GM13976 (cell line): ENCODE results near the gene NUFIP2.
A peak's percentile ranks its signal among the peaks of the same experiment; 100 is the strongest.

Source experiments
- DNase-seq: peaks from one replicate; pipeline ENCODE4 v3.0.0; 2012; ENCODE audit warnings: low spot score
- in situ Hi-C: fragments of 300-500 bp; cut with MboI; formaldehyde crosslinking; loops from one replicate; pipeline ENCODE4 v1.12.0; 2022; ENCODE audit warnings: low sequenced_read_pairs, mixed read lengths, inconsistent platforms; ENCODE audit not compliant: unreplicated experiment
- TF ChIP-seq, protein P1 (sequence below): IDR thresholded peaks from 2 replicates; pipeline ENCODE4 v1.5.1; 2012; ENCODE audit warnings: borderline replicate concordance, mild to moderate bottlenecking; ENCODE audit not compliant: insufficient read depth; ENCODE audit errors: extremely low read depth, missing control alignments, control extremely low read depth

NUFIP2 gene

DNA sequence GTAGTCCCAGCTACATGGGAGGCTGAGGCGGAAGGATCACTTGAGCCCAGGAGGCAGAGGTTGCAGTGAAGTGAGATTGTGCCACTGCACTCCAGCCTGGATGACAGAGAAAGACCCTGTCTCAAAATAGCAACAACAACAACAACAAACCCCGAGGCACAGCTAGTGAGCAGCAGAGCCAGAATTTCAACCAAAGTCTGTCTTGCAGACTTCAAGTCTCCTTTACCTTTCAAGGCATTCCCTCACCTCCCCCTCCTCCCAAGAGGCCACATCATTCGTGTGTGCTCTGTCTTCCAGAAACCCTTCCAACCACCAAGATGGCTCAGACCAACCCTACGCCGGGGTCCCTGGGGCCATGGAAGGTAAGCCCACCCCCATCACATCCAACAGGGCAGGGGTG, 45.1 kb downstream of the NUFIP2 start:
- in situ Hi-C loops, result no loop called here
- TF ChIP-seq, protein P1, sequence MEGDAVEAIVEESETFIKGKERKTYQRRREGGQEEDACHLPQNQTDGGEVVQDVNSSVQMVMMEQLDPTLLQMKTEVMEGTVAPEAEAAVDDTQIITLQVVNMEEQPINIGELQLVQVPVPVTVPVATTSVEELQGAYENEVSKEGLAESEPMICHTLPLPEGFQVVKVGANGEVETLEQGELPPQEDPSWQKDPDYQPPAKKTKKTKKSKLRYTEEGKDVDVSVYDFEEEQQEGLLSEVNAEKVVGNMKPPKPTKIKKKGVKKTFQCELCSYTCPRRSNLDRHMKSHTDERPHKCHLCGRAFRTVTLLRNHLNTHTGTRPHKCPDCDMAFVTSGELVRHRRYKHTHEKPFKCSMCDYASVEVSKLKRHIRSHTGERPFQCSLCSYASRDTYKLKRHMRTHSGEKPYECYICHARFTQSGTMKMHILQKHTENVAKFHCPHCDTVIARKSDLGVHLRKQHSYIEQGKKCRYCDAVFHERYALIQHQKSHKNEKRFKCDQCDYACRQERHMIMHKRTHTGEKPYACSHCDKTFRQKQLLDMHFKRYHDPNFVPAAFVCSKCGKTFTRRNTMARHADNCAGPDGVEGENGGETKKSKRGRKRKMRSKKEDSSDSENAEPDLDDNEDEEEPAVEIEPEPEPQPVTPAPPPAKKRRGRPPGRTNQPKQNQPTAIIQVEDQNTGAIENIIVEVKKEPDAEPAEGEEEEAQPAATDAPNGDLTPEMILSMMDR, result no peak
- DNase-seq, result no peak

DNA sequence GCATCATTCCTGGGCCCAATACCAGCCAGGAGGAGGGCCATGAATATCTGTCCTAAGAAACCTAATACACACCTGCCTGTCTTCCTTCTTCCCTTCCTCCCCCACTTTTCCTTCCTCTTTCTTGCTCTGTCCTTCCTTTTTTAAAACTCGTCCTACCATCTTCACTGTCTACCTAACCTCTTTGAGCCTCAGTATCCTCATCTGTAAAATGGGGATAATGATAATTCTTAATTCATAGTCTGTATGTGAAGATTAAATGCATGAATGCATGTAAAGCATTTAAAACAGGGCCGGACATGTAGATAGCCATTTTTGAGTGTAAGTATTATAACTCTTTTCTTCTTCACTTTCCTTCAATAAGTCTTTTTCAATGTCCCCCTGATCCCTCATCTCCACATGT, 46.7 kb downstream of the NUFIP2 start:
- in situ Hi-C loops, result no loop called here
- TF ChIP-seq, protein P1, result no peak
- DNase-seq, result no peak

DNA sequence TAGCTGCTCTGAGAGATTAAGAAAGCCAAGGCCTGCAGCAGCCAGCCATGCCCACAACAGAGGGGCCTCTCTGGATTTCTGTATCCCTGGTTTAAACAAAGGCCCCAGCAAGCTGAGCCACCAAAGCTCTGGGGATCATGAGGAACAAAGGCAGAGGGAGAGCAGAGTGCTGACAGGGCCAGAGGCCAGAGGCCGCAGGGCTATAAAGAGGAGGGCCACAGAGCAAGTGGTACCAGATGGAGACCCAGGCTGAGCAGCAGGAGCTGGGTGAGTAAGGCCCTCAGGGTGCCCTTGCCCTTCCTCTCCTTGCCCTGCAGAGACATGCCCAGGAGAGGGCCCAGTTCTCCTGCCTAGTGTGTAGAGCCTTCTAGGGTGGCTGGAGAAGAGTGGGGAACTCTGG, 47.3 kb downstream of the NUFIP2 start, which contains the start of gene CRYBA1:
Gene CRYBA1 (plus strand): TSS at position 232 of the 400 bp plus-strand sequence. CDS start 5 bp downstream, at position 237.
- TF ChIP-seq, protein P1, result no peak
- in situ Hi-C loops, result no loop called here
- DNase-seq, result no peak

DNA sequence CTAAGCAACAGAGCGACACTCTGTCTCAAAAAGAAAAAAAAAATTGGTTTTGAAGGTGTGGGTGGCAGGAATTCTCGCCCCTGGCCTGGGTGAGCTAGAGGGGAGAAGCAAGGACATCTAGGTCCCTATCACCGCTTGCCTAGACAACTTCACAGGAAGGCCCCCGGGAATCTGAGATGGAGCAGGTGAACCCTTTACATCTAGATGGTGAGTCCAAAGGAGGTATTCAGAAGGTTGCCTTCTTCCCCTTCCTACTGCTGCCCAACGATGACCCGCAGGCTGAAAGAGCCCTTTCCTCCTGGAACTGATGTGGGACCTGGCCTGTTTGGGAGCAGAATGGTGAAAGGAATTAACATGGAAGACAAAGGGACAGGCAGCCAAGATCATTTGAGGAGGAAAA, 48.5 kb downstream of the NUFIP2 start:
- no peak for DNase-seq
- TF ChIP-seq, protein P1, result no peak
- in situ Hi-C loops, result no loop called here

DNA sequence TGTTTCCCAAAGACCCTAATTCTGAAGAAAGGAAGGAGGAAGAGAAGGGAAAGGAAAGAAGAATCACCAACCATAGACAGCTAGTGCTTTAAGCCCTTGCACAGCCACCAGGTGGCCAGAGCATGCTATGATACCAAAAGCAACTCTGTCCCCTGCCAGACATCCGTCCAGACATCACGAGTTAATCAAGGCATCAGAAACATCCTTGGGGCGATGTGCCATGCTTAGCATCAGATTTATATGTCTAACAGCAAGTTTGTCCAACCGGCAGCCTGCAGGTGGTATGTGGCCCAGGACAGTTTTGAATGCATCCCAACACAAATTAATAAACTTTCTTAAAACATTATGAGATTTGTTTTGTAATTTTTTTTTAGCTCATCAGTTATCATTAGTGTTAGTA, 50.2 kb downstream of the NUFIP2 start:
- in situ Hi-C loops, result no loop called here
- peak; percentile 58 for DNase-seq

DNA sequence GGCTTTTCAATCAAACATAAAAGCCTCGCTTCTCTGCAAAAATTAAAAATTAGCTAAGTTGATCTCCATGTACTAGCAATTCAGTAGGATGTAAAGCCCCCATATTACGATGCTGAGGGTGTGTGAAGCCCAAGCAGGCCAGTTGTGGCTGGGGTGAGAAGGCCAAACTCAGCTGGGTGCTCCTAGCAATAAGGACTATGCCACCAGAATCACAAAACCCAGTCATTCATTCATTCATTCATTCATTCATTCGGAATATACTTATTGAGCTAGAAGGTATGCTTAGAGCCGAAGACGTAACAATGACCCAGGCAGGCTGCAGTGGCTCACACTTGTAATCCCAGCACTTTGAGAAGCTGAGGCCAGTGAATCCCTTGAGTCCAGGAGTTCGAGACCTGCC, 51.2 kb downstream of the NUFIP2 start:
- in situ Hi-C loops, result no loop called here
- DNase-seq, result no peak

More for the DNA sequence above, 50.2 kb downstream of the NUFIP2 start:
- TF ChIP-seq, protein P1, result peak; percentile 24

More for the DNA sequence above, 51.2 kb downstream of the NUFIP2 start:
- TF ChIP-seq, protein P1, result no peak
